ENCODE results near the gene ALOX5AP.

- no peak for TF ChIP-seq POLR2A (IDR thresholded peaks at IDR 0.05; ENCODE audit: low read depth, low read length)
- TF ChIP-seq TAF1 (IDR thresholded peaks at IDR 0.05; ENCODE audit: borderline replicate concordance, low read depth, low read length), result no peak
- no peak for TF ChIP-seq POLR2AphosphoS5 (IDR thresholded peaks at IDR 0.05; ENCODE audit: low read depth, low read length)
Observed at GRCh38 chr13:30755678-30756077, 20.3 kb downstream of the ALOX5AP start.

Measured in GM12892 (cell line).